Prostate gland (tissue), 2 donors: ENCODE results near the gene MRPL3.

Source experiments
- CTCF ChIP-seq, 4 experiments: fragments of 200-600 bp in 2 of 4; fragments of 450-650 bp in 2 of 4; sonication (generic) in 2 of 4; IDR thresholded peaks; 1 replicate in 3 of 4; 2 replicates in 1 of 4; pipeline ENCODE4 v1.5.1; 2016 to 2019; ENCODE audit warnings: antibody characterized with exemption in 4 of 4, mild to moderate bottlenecking in 2 of 4, moderate library complexity in 2 of 4
- POLR2A ChIP-seq: fragments of 450-650 bp; IDR thresholded peaks from one replicate; pipeline ENCODE4 v1.6.1; 2016; ENCODE audit warnings: antibody characterized with exemption, mild to moderate bottlenecking
- POLR2AphosphoS5 ChIP-seq: sonication (generic); formaldehyde crosslinking; IDR thresholded peaks from one replicate; pipeline ENCODE4 v1.6.1; 2017; ENCODE audit warnings: antibody characterized with exemption

GRCh38 chr3:131551761-131552160 is 49.0 kb upstream of the MRPL3 start:
- TF ChIP-seq CTCF (IDR thresholded peaks at IDR 0.05) (no peak), POLR2AphosphoS5 (no peak), POLR2A (no peak)
